GM21526 (cell line): ENCODE data around the gene RIMBP3C.
"Not testable (repeated sequence)": the region's sequence is repeated elsewhere in the genome, so short reads cannot be mapped to it uniquely, and the experiment has no call there.

Experiments
- ATAC-seq: cut with Tn5 transposase; IDR thresholded peaks from one replicate; pipeline ENCODE4 v1.9.1; 2021; ENCODE audit warnings: moderate library complexity; ENCODE audit not compliant: unreplicated experiment, low FRiP score

Gene RIMBP3C

DNA sequence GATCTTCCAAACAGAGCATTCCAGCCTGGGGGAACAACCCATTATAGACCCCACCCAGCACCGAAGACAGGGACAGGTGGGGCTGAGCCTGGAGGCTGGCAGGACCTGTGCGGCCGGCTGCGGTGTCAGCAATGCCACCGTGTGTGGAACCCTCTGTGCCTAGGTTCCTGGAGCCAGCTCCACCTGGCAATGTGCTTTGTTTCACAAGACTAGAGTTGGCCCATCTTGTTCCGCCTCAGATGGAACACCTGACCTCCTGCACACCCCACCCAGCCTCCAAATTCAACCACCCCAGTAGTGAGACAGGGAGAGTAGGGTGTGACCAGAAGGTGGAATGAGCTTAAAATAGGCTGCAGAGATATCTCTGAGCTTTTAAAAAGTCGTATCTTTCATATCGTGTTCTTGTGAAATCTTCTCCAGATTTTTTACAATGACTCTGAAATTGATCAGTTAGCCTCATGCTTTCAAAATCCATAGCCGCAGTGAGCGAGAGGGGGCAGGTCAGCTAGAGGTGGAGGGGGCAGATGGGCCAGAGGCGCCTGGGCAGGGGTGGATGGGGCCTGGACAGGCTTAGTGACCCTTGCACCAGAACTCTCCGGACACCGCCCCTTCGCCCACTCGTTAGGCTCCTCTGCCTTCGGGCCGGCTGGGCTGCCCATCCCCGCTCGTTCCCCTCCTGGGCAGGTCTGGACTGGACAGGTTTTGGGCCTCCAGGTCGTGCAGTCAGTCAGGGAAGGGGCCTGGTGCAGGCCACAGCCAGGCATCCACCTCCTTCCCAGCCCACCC is 18.2 kb downstream of the RIMBP3C start:
- ATAC-seq, result not testable (repeated sequence)

- not testable (repeated sequence) for ATAC-seq
Observed at GRCh38 chr22:21531525-21531924, 19.7 kb downstream of the RIMBP3C start.

GRCh38 chr22:21526705-21527500 is 24.4 kb downstream of the RIMBP3C start:
- not testable (repeated sequence) for ATAC-seq

GRCh38 chr22:21516970-21517764 is 34.1 kb downstream of the RIMBP3C start:
- ATAC-seq, result not testable (repeated sequence)

DNA sequence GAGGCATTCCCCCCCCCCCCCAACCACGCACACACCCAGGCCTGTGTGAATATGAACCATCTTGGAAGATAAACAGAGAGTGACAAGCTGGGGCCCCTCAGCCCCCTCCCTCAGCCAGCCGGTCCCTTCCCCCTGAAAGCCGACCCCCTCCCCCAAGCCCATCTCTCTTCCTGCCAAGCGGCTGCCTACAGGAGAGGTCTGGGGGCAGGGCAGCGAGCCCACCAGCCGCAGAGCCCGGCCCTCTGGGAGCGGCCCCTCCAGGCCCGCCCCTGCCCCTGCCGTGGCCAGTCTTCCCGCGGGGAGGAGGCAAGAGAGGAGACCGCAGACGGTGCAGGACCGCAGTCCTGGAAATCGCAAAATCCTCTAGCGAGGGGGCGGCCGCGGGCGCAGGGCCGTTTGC is 34.7 kb downstream of the RIMBP3C start:
- not testable (repeated sequence) for ATAC-seq

GRCh38 chr22:21515234-21515633 is 36.0 kb downstream of the RIMBP3C start:
- not testable (repeated sequence) for ATAC-seq

DNA sequence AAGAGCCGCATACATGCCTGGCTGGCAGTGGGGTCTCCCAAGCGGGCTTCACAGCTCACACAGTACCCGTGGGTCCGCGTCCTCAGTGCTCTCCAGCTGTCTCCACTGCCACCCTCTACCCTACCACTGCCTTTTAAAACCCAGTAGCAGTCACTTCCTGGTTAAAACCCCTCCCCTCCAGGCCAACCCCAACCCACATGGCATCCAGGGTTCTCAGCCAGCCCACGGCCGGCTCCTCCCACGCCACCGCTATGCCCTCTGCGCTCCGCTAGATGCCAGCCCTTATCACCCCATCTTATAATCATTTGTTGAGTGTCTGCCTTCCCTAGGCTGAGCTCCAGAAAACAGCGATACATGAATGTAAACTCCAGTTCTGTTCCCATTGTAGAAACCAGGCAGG is 37.1 kb downstream of the RIMBP3C start:
- ATAC-seq, result not testable (repeated sequence)

DNA sequence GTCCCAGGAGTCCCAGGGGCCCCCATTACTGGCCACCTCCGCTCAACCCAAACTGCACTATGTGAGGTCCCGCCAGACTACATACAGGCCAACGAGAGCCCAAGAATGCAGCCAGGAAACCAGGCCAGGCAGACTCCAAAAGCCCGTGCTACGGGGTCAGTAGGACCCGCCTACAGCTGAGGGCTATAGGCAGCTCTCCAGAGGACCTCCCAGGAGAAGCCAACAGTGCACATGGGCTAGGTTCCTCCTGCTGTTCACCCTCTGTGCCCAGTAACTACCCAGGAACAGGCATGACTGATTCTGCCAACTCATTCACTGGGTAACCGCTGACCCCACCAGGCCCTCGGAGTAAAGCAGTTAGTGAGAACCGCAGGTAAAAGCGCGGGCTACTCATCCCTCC is 39.2 kb downstream of the RIMBP3C start:
- not testable (repeated sequence) for ATAC-seq

GRCh38 chr22:21510397-21510796 is 40.9 kb downstream of the RIMBP3C start:
- ATAC-seq, result not testable (repeated sequence)

- ATAC-seq, result not testable (repeated sequence)
Observed at GRCh38 chr22:21499623-21500506, 51.4 kb downstream of the RIMBP3C start.

DNA sequence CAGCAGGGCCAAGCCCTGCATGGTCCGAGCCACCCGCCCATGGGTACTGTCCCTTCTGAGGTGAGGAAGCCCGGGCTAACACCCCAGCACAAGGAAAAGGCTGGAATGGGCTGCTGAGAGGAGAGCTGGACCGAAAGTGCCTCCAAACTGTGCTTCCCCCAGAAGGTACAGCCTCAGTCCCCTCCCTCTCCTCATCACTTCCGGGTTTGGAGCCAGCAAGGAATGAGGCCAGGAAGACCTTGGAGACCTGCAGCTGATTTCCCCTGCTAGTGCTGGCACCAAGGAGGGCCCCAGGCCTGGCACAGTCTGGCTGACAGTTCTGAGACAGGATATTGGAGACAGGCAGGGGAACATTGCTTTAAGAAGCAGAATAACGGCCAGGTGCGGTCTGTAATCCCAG is 52.8 kb downstream of the RIMBP3C start:
- ATAC-seq, result not testable (repeated sequence)

- not testable (repeated sequence) for ATAC-seq
Observed at GRCh38 chr22:21497984-21498383, 53.3 kb downstream of the RIMBP3C start.
